Keratinocyte (primary cell): ENCODE measurements around the gene F12. TPM values are rescaled to one million over a fixed set of nuclear protein-coding genes. Genes with fewer than 3 reads are reported as not detected.

Experiments
- DNase-seq: peaks from one replicate; pipeline ENCODE4 v3.0.0-alpha.2; 2011; ENCODE audit warnings: low read depth, missing footprints, low spot score
- FAIRE-seq: peaks from 2 replicates; lab custom pipeline; 2011; peaks lifted over from hg19 to GRCh38; lab: Jason Lieb, UNC
- H2AFZ ChIP-seq: 2 replicates; pipeline ENCODE4 v1.6.0; 2012; ENCODE audit warnings: low read length, control low read depth, inconsistent platforms; ENCODE audit not compliant: control insufficient read depth
- H3K27ac ChIP-seq: 2 replicates; pipeline ENCODE4 v1.5.1; 2011; ENCODE audit warnings: low read length; ENCODE audit not compliant: control insufficient read depth, insufficient read depth
- H3K27me3 ChIP-seq: 3 replicates; pipeline ENCODE4 v1.6.0; 2011; ENCODE audit warnings: low read length; ENCODE audit not compliant: control insufficient read depth, insufficient read depth; ENCODE audit errors: extremely low read depth
- H3K36me3 ChIP-seq, 2 experiments: 2 replicates in 1 of 2; 3 replicates in 1 of 2; pipeline ENCODE4 v1.5.1; 2011; ENCODE audit warnings: low read length in 2 of 2, mild to moderate bottlenecking in 1 of 2; ENCODE audit not compliant: control insufficient read depth in 2 of 2, insufficient read depth in 2 of 2; ENCODE audit errors: extremely low read depth in 1 of 2
- H3K4me1 ChIP-seq: 3 replicates; pipeline ENCODE4 v1.5.1; 2011; ENCODE audit warnings: low read length; ENCODE audit not compliant: control insufficient read depth, insufficient read depth; ENCODE audit errors: extremely low read depth
- H3K4me2 ChIP-seq: 3 replicates; pipeline ENCODE4 v1.6.0; 2011; ENCODE audit warnings: low read depth, low read length; ENCODE audit not compliant: control insufficient read depth, insufficient read depth; ENCODE audit errors: extremely low read depth
- H3K4me3 ChIP-seq, 3 experiments: fragments of 200-600 bp in 1 of 3; sonication (generic) in 1 of 3; 2 replicates in 2 of 3; 3 replicates in 1 of 3; pipeline ENCODE4 v1.5.1; 2011 to 2016; ENCODE audit warnings: low read length in 3 of 3, mild to moderate bottlenecking in 3 of 3, control low read depth in 2 of 3, inconsistent platforms in 1 of 3, low read depth in 1 of 3, mixed read lengths in 1 of 3, mixed run types in 1 of 3, moderate library complexity in 1 of 3; ENCODE audit not compliant: control insufficient read depth in 2 of 3, insufficient read depth in 2 of 3; ENCODE audit errors: extremely low read depth in 1 of 3
- H3K79me2 ChIP-seq: 2 replicates; pipeline ENCODE4 v1.6.0; 2012; ENCODE audit warnings: low read length; ENCODE audit not compliant: control insufficient read depth, insufficient read depth
- H3K9ac ChIP-seq: 3 replicates; pipeline ENCODE4 v1.6.0; 2011; ENCODE audit warnings: low read length; ENCODE audit not compliant: control insufficient read depth, insufficient read depth; ENCODE audit errors: extremely low read depth
- H3K9me1 ChIP-seq: 3 replicates; pipeline ENCODE4 v1.6.0; 2011; ENCODE audit warnings: low read length; ENCODE audit not compliant: control insufficient read depth, insufficient read depth; ENCODE audit errors: extremely low read depth
- H3K9me3 ChIP-seq: 2 replicates; pipeline ENCODE4 v1.5.1; 2012; ENCODE audit warnings: low read depth, low read length; ENCODE audit not compliant: control insufficient read depth
- H4K20me1 ChIP-seq: 3 replicates; pipeline ENCODE4 v1.6.0; 2011; ENCODE audit warnings: low read length; ENCODE audit not compliant: control insufficient read depth, insufficient read depth; ENCODE audit errors: extremely low read depth
- EZH2 ChIP-seq: IDR thresholded peaks from one replicate; pipeline ENCODE4 v1.6.1; 2012; ENCODE audit warnings: inconsistent platforms, mild to moderate bottlenecking, low read length, moderate library complexity
- dilution Hi-C: fragments of 300-500 bp; cut with MboI; formaldehyde crosslinking; loops from one replicate; pipeline ENCODE4 v1.7.0; 2020; ENCODE audit warnings: low sequenced_read_pairs; ENCODE audit not compliant: extremely low pct_ligation_motif_present
- polyA plus RNA-seq, 5 experiments: library from polyadenylated mRNA; depleted of rRNA in 3 of 5; stranded (reverse) in 3 of 5; stranded (forward) in 1 of 5; unstranded in 1 of 5; fragments of >200 nt; gene quantifications; 1 replicate in 1 of 5; 2 replicates in 3 of 5; 3 replicates in 1 of 5; pipeline versions ENCODE4 v1.2.1 to v1.2.3, GENCODE V29; 2011 to 2012; ENCODE audit warnings: missing spikeins in 2 of 5, low read depth in 1 of 5, low replicate concordance in 1 of 5
- TF ChIP-seq, protein P1 (sequence below), 3 experiments: IDR thresholded peaks in 1 of 3; conservative IDR thresholded peaks in 1 of 3; optimal IDR thresholded peaks in 1 of 3; 2 replicates in 2 of 3; 3 replicates in 1 of 3; pipeline versions ENCODE3 to v1.5.1; 2011; ENCODE audit warnings: low read length in 3 of 3, mild to moderate bottlenecking in 3 of 3, moderate library complexity in 2 of 3, control low read depth in 1 of 3, inconsistent platforms in 1 of 3; ENCODE audit not compliant: insufficient read depth in 2 of 3; ENCODE audit errors: extremely low read depth in 1 of 3

Gene F12
- polyA plus RNA-seq, 1 donor (not counting 4 experiments of a cell fraction or from before 2014, with no cell fraction given) = 7.7 TPM

DNA sequence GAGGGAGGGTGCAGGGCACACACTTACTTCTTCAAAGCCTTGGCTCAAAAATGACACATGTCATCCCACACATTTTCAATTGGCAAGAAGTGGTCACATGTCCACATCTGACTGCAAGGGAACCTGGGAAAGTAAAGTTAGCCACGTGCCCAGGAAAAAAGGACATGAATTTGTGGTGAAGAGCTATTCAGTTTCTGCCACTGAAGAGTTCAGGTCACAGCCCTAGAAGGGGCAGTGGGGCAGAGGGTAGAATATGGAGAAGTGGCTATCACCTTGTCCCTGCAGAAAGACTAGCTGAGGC, 53.5 kb downstream of the F12 start:
- dilution Hi-C loops = no loop called here
- no peaks in the 10 kb centered on the region for H3K27me3 ChIP-seq
- no peak overlapping the region for H3K4me2 ChIP-seq
- no peak overlapping the region for H2AFZ ChIP-seq
- H3K4me3 ChIP-seq = no peak overlapping the region
- TF ChIP-seq EZH2 = no peak
- no peaks in the 10 kb centered on the region for H4K20me1 ChIP-seq
- no peak overlapping the region for H3K27ac ChIP-seq
- DNase-seq (no peak), FAIRE-seq (no peak)
- H3K4me1 ChIP-seq = peaks cover 26% of the 10 kb centered on the region
- no peaks in the 10 kb centered on the region for H3K36me3 ChIP-seq
- H3K9me1 ChIP-seq = no peaks in the 10 kb centered on the region
- H3K79me2 ChIP-seq = peaks cover 6% of the 10 kb centered on the region
- no peaks in the 10 kb centered on the region for H3K9me3 ChIP-seq
- no peak overlapping the region for H3K9ac ChIP-seq

DNA sequence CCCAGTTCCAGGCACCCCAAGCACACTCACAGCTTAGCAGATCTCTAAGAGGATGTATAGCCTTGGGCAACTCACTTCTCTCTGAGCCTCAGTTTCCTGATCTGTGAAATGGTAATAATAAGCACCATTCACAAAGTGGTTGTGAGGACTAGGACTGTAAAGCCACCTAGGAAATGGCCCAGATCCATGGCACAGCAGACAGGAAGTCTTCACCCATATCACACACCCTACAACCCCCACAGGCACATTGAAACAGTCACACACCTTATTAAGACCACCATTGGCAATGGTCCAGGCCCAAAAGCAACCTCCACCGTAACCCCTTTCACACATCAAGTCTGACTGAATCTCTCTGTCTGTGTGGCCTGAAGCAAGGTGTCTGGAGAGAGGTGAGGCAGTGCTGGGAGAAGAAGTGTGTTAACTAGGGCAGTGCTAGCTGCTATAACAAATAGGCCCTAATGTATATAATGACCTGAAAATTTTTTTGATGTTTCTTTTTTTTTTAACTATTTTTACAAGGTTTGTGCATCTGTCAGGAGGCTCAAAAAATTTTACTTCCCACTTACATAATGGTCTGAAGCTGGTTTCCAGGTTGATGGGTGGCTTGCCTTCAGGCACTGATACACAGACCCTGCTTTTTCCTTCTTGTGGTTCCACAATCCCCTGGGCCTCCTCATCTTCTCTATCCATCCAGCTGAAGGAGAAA, 54.0 kb downstream of the F12 start:
- H3K79me2 ChIP-seq = peaks cover 11% of the 10 kb centered on the region
- no peaks in the 10 kb centered on the region for H3K9me1 ChIP-seq
- H3K4me1 ChIP-seq = peaks cover 31% of the 10 kb centered on the region
- FAIRE-seq = no peak
- DNase-seq = no peak
- H3K36me3 ChIP-seq = no peaks in the 10 kb centered on the region
- dilution Hi-C loops = no loop called here
- no peak overlapping the region for H3K4me2 ChIP-seq
- H4K20me1 ChIP-seq = no peaks in the 10 kb centered on the region
- H3K4me3 ChIP-seq = no peak overlapping the region
- H3K27me3 ChIP-seq = no peaks in the 10 kb centered on the region
- H3K27ac ChIP-seq = no peak overlapping the region
- TF ChIP-seq EZH2 = no peak
- TF ChIP-seq, protein P1, sequence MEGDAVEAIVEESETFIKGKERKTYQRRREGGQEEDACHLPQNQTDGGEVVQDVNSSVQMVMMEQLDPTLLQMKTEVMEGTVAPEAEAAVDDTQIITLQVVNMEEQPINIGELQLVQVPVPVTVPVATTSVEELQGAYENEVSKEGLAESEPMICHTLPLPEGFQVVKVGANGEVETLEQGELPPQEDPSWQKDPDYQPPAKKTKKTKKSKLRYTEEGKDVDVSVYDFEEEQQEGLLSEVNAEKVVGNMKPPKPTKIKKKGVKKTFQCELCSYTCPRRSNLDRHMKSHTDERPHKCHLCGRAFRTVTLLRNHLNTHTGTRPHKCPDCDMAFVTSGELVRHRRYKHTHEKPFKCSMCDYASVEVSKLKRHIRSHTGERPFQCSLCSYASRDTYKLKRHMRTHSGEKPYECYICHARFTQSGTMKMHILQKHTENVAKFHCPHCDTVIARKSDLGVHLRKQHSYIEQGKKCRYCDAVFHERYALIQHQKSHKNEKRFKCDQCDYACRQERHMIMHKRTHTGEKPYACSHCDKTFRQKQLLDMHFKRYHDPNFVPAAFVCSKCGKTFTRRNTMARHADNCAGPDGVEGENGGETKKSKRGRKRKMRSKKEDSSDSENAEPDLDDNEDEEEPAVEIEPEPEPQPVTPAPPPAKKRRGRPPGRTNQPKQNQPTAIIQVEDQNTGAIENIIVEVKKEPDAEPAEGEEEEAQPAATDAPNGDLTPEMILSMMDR (optimal IDR thresholded peaks at IDR 0.05 in 1 of 3, IDR thresholded peaks at IDR 0.05 in 1 of 3, conservative IDR thresholded peaks at IDR 0.05 in 1 of 3; ENCODE audit: extremely low read depth in 1 of 3, insufficient read depth in 2 of 3, low read length in 3 of 3) = no peak
- H3K9me3 ChIP-seq = no peaks in the 10 kb centered on the region
- no peak overlapping the region for H2AFZ ChIP-seq
- H3K9ac ChIP-seq = no peak overlapping the region

DNA sequence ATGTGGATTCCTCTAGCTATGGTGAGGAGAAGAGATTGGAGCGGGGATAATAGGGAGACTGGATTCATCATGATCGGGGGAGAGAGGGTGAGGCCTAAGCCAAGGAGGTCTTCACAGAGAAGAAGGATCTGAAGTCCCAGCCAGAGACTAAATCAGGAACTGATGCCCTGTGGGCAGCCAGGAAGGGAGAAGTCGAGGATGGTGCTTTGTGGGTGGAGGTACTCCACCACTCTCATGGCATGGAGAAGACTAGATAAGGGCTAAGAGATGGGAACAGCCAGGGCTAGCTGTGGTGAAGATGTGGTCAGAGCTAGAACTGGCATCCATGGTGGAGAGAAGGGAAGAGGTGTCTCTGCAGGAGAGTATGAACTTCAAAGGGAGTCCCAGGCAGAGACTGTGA, 54.7 kb downstream of the F12 start:
- Histone ChIP-seq H3K9me3 (no peaks in the 10 kb centered on the region), H2AFZ (no peak overlapping the region), H3K9me1 (no peaks in the 10 kb centered on the region), H3K4me1 (peaks cover 37% of the 10 kb centered on the region), H3K9ac (no peak overlapping the region), H3K4me2 (no peak overlapping the region), H4K20me1 (no peaks in the 10 kb centered on the region), H3K79me2 (peaks cover 17% of the 10 kb centered on the region), H3K4me3 (no peak overlapping the region), H3K27ac (no peak overlapping the region), H3K36me3 (peaks cover 0 to 6% of the 10 kb centered on the region in 2 experiments), H3K27me3 (no peaks in the 10 kb centered on the region)
- TF ChIP-seq, protein P1 (optimal IDR thresholded peaks at IDR 0.05 in 1 of 3, IDR thresholded peaks at IDR 0.05 in 1 of 3, conservative IDR thresholded peaks at IDR 0.05 in 1 of 3; ENCODE audit: extremely low read depth in 1 of 3, insufficient read depth in 2 of 3, low read length in 3 of 3) = no peak
- TF ChIP-seq EZH2 = no peak
- FAIRE-seq (no peak), DNase-seq (no peak)
- dilution Hi-C loops = no loop called here
